ENCODE data around the gene SPIC.

Gene SPIC

GRCh38 chr12:101536069-101536674 lies 61.0 kb downstream of the SPIC start:
- DNase-seq: no peak
